ENCODE measurements around the gene MGME1.

The MGME1 gene

DNA sequence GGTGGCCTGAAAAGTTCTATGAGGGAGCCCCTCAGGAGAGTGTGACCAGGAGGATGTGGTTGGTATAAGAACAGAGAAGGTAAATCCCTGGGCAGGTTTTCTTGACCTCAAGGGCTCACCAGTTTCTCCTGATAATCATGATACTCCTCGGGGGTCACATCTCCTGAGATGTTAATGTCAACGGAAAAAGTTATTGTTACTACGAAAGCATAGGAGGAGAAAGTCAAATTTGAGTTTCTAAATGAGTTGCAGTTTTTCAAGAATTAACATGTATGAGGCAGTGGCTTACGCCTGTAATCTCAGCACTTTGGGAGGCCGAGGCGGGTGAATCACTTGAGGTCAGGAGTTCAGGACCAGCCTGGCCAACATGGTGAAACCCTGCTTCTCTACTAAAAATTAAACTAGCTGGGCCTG, 23.4 kb downstream of the MGME1 start:
- no peak overlapping the region for H3K4me3 ChIP-seq (replicated peaks in 1 of 2; ENCODE audit: low read depth in 2 of 2, low read length in 2 of 2)
- TF ChIP-seq, protein P1, sequence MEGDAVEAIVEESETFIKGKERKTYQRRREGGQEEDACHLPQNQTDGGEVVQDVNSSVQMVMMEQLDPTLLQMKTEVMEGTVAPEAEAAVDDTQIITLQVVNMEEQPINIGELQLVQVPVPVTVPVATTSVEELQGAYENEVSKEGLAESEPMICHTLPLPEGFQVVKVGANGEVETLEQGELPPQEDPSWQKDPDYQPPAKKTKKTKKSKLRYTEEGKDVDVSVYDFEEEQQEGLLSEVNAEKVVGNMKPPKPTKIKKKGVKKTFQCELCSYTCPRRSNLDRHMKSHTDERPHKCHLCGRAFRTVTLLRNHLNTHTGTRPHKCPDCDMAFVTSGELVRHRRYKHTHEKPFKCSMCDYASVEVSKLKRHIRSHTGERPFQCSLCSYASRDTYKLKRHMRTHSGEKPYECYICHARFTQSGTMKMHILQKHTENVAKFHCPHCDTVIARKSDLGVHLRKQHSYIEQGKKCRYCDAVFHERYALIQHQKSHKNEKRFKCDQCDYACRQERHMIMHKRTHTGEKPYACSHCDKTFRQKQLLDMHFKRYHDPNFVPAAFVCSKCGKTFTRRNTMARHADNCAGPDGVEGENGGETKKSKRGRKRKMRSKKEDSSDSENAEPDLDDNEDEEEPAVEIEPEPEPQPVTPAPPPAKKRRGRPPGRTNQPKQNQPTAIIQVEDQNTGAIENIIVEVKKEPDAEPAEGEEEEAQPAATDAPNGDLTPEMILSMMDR (IDR thresholded peaks at IDR 0.05; ENCODE audit: low read depth, low read length) = no peak
- DNase-seq (ENCODE audit: low read depth in 2 of 2) = peak in 1 of 2 donors; percentile 14

DNA sequence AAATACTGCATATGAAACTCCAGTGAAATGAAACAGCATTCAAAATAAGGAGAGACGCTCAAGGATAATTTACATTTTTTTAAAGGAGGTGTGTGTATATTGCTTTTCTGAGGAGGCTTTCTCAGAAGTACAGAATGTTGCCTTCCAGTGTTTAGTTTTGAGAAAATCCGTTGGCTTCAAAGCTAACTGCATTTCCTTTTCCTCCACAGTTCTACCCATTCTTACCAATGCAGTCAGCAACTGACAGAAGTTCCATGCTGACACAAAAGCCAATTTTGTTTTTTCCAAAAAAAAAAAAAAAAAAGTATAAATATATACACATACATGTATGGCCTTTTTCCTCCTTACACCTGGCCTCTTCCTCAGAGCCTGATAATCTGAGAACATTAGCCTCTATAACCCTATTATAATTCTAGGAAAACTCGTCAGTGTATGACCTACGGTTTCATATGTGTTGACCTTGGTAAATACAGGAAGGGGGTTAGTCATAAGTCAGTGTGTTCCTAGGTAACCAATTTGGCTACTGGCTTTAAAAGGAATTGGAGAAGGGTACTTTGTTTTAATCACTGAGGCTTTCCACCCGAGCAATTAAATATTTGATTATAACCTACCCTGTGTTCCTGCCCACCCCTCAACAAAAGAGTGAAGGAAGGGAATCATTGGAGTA, 24.2 kb downstream of the MGME1 start:
- TF ChIP-seq, protein P1 (IDR thresholded peaks at IDR 0.05; ENCODE audit: low read depth, low read length) = no peak
- H3K4me3 ChIP-seq (replicated peaks in 1 of 2; ENCODE audit: low read depth in 2 of 2, low read length in 2 of 2) = no peak overlapping the region
- peak; percentile 26 to 48 for DNase-seq (ENCODE audit: low read depth in 2 of 2)

DNA sequence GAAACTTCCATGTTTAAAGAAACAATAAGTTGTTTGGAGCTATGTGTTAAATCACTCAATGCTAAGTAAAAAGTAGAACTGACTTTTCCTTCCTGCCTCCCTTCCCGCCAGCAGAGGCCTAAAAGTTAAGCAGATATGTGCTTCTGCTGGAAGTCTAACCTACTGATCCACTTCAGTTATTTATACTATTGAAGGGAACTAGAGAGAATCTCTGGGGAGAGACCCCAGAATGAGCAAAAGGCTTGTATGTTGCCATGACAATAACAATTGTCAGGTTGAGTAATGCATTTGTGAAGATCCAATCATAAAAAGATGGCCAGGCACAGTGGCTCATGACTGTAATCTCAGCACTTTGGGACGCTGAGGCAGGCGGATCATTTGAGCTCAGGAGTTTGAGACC, 24.7 kb downstream of the MGME1 start:
- TF ChIP-seq, protein P1 (IDR thresholded peaks at IDR 0.05; ENCODE audit: low read depth, low read length) = no peak
- no peak for DNase-seq (ENCODE audit: low read depth in 2 of 2)
- no peak overlapping the region for H3K4me3 ChIP-seq (replicated peaks in 1 of 2; ENCODE audit: low read depth in 2 of 2, low read length in 2 of 2)

DNA sequence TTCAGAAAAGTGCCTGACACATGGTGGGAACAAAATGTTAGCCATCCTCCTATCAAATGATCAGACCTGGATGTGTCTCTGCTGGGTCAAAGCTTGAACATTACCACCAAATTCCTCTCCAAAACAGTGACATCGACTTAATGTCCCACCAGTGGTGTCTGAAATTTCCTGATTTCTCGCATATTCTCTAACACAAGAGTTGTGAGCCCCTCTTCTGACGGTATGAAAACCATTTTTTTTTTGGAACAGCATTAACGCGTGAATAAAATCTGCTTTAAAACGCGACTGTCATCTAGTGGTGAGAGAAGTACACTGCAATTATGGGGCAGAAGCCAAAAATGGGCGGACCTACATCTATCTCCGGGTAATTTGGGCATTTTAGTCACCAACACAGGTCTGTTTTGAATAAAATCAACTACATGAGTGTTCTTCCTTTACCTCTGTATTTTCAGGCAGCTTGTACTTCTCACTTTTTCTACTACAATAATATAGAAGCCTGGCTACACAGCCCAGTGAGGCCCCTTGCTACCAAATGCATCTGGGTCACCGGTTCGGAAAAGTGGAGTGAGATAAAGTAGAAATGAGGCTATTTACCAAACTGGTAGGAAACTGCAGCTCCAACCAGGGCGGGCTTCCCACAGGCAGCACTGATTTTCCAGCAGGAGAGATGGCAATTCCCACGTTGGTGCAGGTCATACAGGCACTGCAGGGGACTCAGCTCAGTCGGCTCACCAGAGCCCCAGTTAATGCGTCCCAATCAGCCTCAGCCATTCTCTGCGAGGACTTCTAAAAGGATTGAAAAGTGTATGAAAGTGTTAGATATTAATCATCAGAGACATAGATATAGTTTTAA, 27.4 kb downstream of the MGME1 start:
- TF ChIP-seq, protein P1 (IDR thresholded peaks at IDR 0.05; ENCODE audit: low read depth, low read length) = peak; percentile 98
- peak; percentile 81 to 82 for DNase-seq (ENCODE audit: low read depth in 2 of 2)
- no peak overlapping the region for H3K4me3 ChIP-seq (replicated peaks in 1 of 2; ENCODE audit: low read depth in 2 of 2, low read length in 2 of 2)

DNA sequence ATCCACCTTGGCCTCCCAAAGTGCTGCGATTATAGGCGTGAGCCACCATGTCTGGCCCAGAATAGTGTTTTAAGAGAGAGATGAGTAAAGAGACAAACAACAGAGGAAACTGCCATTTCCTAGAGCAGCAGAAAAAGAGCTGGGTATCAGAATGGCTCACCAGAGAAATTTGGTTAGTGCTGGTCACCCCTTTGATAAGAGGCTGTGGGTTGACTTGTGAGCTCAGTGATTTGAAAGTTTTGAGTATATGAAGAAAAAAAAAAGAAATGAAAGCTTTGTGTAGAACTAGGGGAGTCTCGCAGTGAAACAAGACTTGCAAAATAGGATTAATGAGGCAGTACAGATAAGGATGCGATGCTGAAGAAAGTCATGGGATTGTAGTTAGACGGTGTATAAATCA, 29.6 kb downstream of the MGME1 start:
- H3K4me3 ChIP-seq (replicated peaks in 1 of 2; ENCODE audit: low read depth in 2 of 2, low read length in 2 of 2) = no peak overlapping the region
- TF ChIP-seq, protein P1 (IDR thresholded peaks at IDR 0.05; ENCODE audit: low read depth, low read length) = no peak
- no peak for DNase-seq (ENCODE audit: low read depth in 2 of 2)

DNA sequence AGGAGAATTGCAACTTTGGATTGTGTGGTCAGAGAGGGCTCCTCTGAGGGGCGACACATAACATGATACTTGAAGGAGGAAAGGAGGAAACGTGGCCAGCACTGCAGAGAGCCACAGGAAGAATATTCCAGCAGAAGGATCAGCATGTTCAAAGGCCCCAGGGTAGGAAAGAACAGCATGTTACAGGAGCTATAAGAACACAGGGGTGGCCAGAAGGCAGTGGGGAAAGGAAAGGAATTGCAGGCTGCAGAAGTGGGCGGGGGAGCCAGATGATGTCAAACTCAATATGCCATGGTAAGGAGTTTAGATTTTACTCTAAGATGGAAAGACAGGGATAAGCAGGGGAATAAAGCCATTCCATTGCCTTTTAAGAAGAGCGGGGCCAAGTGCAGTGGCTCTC, 30.7 kb downstream of the MGME1 start:
- TF ChIP-seq, protein P1 (IDR thresholded peaks at IDR 0.05; ENCODE audit: low read depth, low read length) = no peak
- no peak for DNase-seq (ENCODE audit: low read depth in 2 of 2)
- no peak overlapping the region for H3K4me3 ChIP-seq (replicated peaks in 1 of 2; ENCODE audit: low read depth in 2 of 2, low read length in 2 of 2)

Measured in cardiac fibroblast (primary cell).